NOMO-1 (cell line): ENCODE measurements around the gene FGF1.
"Not testable (repeated sequence)": the region's sequence is repeated elsewhere in the genome, so short reads cannot be mapped to it uniquely, and the experiment has no call there.

Source experiments
- DNase-seq, 2 experiments: peaks; one replicate each; lab custom pipeline; 2025; ENCODE audit not compliant: unreplicated experiment in 2 of 2; lab: John Stamatoyannopoulos, UW

Gene FGF1

DNA sequence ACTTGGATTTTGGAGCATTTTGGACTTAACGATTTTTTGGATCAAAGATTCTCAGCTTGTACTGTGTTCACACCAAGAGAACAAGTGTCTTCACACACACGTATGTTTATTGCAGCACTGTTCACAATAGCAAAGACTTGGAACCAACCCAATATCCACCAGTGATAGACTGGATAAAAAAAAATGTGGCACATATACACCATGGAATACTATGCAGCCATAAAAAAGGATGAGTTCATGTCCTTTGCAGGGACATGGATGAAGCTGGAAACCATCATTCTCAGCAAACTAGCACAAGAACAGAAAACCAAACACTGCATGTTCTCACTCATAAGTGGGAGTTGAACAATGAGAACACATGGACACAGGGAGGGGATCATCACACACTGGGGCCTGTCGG is 37.8 kb downstream of the FGF1 start:
- DNase-seq, result not testable (repeated sequence)

- DNase-seq, result no peak
Measured at GRCh38 chr5:142645456-142645855, 40.4 kb downstream of the FGF1 start.

GRCh38 chr5:142644640-142645361 is 41.1 kb downstream of the FGF1 start:
- no peak for DNase-seq

DNA sequence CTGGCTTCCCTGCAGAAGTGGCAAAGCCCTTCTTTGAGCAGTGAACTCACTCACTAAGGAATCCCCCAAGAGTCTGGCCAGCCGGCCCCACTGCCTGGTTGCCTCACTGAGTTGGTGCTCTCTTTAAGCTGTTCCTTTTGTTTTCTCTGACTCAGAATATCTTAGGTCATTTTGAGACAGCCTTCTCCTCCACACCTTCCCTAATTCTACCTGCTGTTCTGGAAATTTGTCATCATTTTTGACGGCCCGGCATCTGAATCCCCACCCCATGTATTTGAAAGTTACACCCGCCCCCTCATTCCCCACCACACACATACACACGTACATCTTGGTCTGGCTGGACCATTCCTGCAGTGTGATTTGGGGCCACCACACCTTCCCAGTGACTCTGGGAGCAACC is 41.8 kb downstream of the FGF1 start:
- no peak for DNase-seq

GRCh38 chr5:142643634-142644033 is 42.3 kb downstream of the FGF1 start:
- DNase-seq, result no peak

DNA sequence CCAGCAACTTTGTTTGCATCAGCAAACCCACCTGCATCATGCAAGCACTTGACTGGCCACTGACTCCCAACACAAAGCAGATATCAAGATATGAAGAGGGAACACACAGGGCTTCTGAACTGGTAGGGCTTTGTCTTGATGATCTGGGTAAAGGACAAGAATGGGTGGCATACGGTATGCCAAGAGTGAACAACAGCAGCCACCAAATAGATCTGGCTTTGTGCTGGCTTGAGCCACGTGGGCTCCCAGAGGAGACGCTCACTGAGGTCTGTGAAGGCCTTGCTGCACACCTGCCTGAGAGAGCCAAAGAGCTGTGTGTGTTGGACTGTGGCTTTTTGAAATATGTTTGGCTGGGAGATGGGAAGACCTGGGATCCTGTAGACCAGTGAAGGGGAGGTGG is 43.5 kb downstream of the FGF1 start:
- no peak for DNase-seq

DNA sequence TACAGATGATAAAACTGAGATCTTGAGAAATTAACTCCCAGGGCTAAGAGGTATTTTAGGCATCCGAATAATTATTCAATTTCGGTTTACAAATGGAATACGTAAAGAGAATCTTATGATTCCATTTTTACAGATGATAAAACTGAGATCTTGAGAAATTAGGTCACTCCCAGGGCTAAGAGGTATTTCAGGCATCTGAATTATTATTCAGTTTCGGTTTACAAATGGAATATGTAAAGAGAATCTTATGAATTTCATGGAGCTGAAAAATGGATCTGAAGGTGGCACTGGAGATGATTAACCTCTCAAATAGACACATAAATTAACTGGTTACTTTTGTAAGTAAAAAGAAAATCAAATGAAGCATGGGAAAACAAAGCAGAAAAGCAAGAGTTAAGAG is 44.2 kb downstream of the FGF1 start:
- DNase-seq, result no peak

DNA sequence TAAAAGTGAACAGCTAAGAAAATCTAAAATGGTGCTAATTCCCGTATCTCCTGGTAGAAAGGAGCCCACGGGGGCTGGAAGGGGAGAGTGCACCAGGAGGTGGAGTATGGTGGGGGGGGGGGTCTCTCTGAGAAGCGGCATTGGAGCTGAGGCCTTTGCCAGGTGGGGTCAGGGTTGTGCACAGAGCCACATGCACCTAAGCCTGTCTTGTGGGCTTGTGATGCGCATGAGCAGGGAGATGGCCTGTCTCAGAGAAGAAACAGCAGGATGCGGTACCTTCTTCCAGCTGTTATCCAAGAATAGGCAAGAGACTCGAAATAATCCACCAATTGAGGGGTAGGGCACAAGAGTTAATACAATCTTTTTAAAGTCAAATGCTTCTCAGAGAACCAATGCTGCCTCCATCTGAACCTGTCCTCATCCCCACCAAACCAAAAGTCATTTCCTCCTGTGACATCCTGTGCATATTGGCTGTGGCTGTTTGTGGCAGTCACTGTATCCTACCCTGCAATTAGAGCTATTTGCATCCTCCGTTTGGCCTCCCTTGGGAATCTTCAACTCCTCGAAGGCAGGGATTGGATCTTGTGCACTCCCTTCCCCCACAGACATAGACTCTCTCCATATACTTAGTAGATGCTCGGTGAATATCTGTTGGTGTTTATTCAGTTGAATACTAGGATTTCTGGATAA is 45.4 kb downstream of the FGF1 start:
- no peak for DNase-seq

- DNase-seq, result no peak
Measured at GRCh38 chr5:142639455-142639854, 46.4 kb downstream of the FGF1 start.

- no peak for DNase-seq
Measured at GRCh38 chr5:142637871-142638270, 48.0 kb downstream of the FGF1 start.

DNA sequence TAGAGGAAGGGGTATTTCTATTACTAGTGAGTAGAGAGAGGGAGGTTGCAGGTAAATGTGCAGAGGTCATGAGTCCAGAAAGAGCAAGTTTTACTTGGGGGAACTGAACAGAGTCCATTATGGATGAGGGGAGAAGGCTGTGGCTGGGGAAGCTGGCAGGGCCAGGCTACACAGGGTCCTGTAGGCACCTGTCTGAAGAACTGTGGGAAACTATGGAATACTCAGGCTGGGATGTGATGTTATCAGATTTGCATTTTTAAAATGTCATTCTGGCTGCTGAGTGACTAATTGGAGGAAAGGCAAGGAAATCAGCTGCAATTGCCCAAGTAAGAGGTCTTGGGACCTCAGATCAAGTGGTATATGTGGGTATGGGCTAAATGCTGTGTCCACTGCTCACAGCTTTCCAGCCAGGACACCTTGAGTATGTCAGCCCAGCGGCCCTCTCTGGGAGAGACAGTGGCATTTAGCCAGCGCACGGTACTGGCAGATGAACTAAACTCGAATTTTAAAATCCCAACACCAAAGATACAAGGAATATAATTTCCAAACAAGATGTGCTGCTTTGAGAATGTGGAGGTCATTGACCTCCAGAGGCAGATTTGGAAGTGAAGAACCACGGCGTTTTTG is 49.1 kb downstream of the FGF1 start:
- DNase-seq, result no peak

DNA sequence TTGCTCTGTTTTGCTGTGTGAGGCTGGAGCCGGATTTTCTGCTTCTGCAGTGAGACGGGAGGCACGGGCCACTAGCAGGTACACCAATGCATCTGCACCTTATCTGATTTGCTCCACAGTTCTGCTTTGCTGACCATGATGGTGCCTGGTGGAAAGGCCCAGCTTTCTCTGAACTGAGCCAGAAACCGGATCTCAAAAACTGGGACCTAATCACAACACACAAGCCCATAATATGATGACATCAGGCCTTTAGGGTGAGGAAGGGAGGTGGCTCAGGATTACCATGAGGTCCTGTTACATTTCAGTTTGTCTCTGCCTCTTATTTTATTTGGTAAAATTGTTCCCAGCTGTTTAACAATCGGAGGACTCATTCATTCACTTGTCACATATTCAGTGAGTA is 49.8 kb downstream of the FGF1 start:
- no peak for DNase-seq

GRCh38 chr5:142634216-142635011 is 51.5 kb downstream of the FGF1 start:
- no peak for DNase-seq

GRCh38 chr5:142630927-142631539 is 54.9 kb downstream of the FGF1 start:
- DNase-seq, result no peak

DNA sequence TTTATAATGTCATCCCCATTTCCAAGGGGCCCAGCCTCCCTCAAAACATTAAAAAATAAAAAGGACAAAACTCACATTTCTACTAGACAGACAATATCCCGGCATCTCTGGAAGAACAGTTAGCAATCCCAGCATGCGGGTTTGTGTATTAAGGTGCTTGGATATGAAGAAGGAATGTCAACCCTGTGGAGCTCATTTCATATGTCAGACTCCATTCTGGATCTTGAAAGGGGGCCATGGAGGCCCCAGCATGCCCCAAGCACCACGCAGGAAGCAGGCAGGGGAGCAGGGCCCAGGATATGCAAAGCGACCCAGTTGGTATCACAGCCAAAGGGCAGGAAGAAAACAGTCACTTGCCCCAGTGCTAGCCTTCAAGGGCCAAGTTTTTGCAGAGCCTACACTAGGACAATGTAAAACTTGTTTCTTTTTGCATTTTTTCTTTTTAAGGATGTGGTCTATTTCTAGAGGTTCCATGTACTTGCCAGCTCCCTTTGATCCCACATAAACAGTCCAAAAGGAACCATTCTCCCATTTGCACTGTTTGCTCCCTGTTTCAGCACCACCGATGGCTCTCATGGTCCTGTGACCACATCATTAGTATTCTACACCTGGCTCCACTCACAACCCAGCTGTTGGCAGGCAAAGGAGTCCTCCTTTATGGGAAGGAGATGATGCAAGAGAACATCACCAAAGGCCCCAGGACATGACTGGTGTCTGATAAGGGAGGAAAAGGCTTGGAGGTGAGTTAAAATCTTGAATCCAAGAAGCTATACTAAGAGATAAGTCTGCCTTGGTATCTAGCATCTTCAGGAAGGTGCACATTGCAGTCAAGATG is 58.3 kb downstream of the FGF1 start:
- DNase-seq, result no peak

DNA sequence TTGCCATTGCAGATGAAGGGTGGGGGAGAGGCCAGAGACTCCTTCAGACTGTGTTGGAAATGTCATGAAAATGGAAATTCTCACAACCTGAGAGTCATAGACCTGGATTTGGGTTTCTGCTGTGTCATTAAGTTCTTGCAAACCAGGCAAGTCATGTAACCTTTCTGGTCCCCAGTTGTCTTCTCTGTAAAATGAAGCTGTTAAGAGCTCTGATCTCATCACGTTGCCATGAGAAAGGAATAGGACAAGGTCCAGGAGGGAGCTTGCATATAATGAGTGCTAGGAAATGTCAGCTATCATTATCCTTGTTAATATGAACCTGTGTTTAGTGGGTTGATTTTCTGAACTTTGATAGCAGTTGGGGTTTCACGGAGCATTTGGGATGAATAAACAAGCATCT is 59.1 kb downstream of the FGF1 start:
- DNase-seq, result no peak

- DNase-seq, result no peak
Measured at GRCh38 chr5:142626099-142626498, 59.8 kb downstream of the FGF1 start.

GRCh38 chr5:142621227-142621626 is 64.7 kb downstream of the FGF1 start:
- DNase-seq, result no peak

DNA sequence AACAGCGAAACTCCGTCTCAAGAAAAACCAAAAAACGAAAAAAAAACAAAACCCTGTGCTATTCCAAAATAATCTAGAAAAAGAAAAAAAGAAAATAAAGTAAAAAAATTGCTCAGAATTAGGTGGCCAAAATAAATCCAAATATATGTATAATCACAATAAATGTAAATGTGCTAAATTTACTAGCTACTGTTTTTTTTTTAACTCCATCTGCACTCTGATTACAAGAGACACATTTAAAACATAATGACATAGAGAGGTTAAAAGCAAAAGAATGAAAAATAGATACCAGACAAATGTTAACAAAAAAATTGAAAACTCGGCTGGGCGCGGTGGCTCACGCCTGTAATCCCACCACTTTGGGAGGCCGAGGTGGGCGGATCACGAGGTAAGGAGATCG is 66.1 kb downstream of the FGF1 start:
- no peak for DNase-seq

DNA sequence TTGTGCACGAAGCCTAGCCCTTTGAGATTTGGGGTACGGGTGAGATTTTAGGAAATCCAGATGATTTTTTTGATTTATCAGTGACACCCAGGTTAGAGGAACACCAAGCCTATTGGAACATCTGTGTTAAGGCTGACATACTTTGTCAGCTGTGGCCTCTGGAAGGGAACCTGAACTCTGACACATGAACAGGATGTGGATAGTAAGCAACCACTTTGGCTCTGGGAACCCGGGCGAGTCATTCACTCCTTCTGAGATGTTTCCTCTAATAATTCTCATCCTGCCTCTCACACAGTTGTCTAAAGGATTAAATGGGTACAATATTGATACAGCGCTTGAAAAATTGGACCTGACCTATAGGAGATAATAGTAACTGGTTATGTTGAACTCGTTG is 67.8 kb downstream of the FGF1 start:
- no peak for DNase-seq
